ENCODE results near the gene GNG3.
"Not testable (repeated sequence)": the region's sequence is repeated elsewhere in the genome, so short reads cannot be mapped to it uniquely, and the experiment has no call there.

GNG3 gene

DNA sequence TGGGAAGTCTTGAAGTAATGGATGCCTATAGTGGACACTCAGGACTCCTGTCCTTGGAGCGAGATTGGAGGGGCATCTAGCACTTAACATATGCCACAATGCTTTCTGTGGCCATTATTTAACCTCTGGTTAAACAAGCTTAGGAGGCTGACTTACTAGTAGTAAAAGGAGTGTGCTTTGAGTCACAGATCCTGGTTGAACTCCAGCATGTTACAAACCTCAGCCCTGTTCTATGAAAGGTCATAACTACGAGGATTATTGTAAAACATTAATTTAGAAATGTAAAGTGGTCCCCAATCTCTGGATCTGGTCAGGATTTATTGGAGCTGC is 34.3 kb upstream of the GNG3 start:
- Histone ChIP-seq H2AFZ (ENCODE audit: low read length, unreplicated experiment) (no peak overlapping the region), H3K4me1 (ENCODE audit: control insufficient read depth, insufficient read depth, low read length, unreplicated experiment) (peaks cover 31% of the 10 kb centered on the region), H3K27me3 (ENCODE audit: insufficient read depth, low read length) (no peaks in the 10 kb centered on the region), H3K27ac (ENCODE audit: low read depth, low read length) (peak overlapping the region; percentile 34), H3K79me2 (ENCODE audit: control insufficient read depth, insufficient read depth, low read length, unreplicated experiment) (peaks cover 21% of the 10 kb centered on the region), H3K4me3 (ENCODE audit: low read depth, low read length) (peak overlapping the region; percentile 84; the same call in 1 of the 2 replicates), H3K36me3 (ENCODE audit: insufficient read depth, low read length) (no peaks in the 10 kb centered on the region)

DNA sequence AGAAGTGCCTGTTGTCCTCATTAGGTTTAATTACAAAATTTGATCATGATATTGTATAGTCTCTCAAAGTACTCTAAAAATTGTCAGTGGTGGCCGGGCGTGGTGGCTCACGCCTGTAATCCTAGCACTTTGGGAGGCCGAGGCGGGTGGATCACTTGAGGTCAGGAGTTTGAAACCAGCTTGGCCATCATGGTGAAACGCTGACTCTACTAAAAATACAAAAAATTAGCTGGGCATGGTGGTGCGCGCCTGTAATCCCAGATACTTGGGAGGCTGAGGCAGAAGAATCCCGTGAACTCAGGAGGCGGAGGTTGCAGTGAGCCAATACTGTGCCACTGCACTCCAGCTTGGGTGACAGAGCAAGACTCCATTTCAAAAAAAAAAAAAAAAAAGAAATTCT is 32.1 kb upstream of the GNG3 start:
- not testable (repeated sequence) for H3K27ac ChIP-seq (ENCODE audit: low read depth, low read length); H3K36me3 ChIP-seq (ENCODE audit: insufficient read depth, low read length); H3K27me3 ChIP-seq (ENCODE audit: insufficient read depth, low read length); H3K4me3 ChIP-seq (ENCODE audit: low read depth, low read length); H2AFZ ChIP-seq (ENCODE audit: low read length, unreplicated experiment)
- peaks cover 22% of the 10 kb centered on the region for H3K4me1 ChIP-seq (ENCODE audit: control insufficient read depth, insufficient read depth, low read length, unreplicated experiment)
- peaks cover 28% of the 10 kb centered on the region for H3K79me2 ChIP-seq (ENCODE audit: control insufficient read depth, insufficient read depth, low read length, unreplicated experiment)

DNA sequence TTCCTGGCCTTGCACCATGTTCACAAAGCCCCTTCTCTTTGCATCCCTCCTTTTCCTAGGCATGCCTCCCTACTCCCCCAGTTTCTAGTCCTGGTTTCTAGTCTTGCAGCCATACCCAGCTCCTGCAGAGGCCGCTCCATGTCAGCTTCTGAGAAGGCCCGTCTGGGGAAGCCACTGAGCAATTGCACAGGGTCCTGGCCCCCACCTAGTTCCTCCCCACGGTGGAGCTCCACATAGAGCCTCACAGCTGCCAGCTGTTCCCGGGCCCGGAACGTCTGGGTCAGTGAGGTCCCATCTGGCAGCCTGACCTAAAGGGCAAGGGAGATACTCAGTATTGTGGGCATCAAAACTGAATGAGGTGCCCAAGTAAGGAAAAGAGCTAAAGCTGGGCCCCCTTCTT is 30.8 kb upstream of the GNG3 start:
- Histone ChIP-seq H3K79me2 (ENCODE audit: control insufficient read depth, insufficient read depth, low read length, unreplicated experiment) (peaks cover 28% of the 10 kb centered on the region), H2AFZ (ENCODE audit: low read length, unreplicated experiment) (no peak overlapping the region), H3K4me3 (ENCODE audit: low read depth, low read length) (no peak overlapping the region), H3K36me3 (ENCODE audit: insufficient read depth, low read length) (no peaks in the 10 kb centered on the region), H3K4me1 (ENCODE audit: control insufficient read depth, insufficient read depth, low read length, unreplicated experiment) (peaks cover 29% of the 10 kb centered on the region), H3K27ac (ENCODE audit: low read depth, low read length) (no peak overlapping the region), H3K27me3 (ENCODE audit: insufficient read depth, low read length) (no peaks in the 10 kb centered on the region)

DNA sequence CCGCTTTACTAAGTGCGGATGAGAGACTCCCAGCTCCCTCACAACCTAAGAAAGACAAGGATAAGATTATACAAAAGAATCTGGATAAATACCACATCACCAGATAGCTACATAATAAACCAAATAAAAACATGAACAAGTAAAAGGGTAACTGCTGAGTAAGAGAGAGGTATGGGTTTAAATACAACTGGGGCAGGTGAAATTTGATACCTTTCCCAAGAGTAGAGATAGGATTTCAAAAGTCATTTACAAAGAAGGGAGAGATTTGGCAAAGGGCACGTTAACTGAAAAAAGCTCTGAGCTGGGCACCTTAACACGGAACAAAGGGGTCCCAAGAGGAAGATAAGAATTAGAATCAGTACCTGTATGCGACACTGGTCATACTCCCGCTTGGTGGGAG is 30.3 kb upstream of the GNG3 start:
- peak overlapping the region; percentile 99; the same call in 1 of the 2 replicates for H3K4me3 ChIP-seq (ENCODE audit: low read depth, low read length)
- no peaks in the 10 kb centered on the region for H3K36me3 ChIP-seq (ENCODE audit: insufficient read depth, low read length)
- no peaks in the 10 kb centered on the region for H3K27me3 ChIP-seq (ENCODE audit: insufficient read depth, low read length)
- H2AFZ ChIP-seq (ENCODE audit: low read length, unreplicated experiment): no peak overlapping the region
- H3K79me2 ChIP-seq (ENCODE audit: control insufficient read depth, insufficient read depth, low read length, unreplicated experiment): peaks cover 24% of the 10 kb centered on the region
- H3K27ac ChIP-seq (ENCODE audit: low read depth, low read length): no peak overlapping the region
- H3K4me1 ChIP-seq (ENCODE audit: control insufficient read depth, insufficient read depth, low read length, unreplicated experiment): peaks cover 29% of the 10 kb centered on the region

DNA sequence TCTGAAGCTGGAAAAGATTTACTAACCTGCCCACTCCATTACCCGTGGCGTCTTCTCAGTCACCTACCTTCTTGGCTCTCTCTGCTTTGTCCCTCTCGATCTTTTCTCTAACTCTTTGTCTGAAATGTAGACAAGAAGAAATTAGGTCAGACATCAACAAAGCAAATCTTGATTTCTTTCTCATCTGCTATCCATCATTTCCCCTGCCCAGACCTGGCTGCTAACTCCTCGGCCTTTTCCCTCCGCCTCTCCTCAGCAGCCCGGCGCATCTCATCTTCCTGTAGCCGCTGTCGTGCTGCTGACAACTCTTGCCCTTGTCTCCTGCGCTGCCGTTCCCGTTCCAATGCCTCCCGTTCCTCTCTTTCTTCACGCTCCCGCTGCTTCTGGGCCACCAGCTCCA is 29.8 kb upstream of the GNG3 start:
- Histone ChIP-seq H3K4me1 (ENCODE audit: control insufficient read depth, insufficient read depth, low read length, unreplicated experiment) (peaks cover 25% of the 10 kb centered on the region), H3K27ac (ENCODE audit: low read depth, low read length) (no peak overlapping the region), H2AFZ (ENCODE audit: low read length, unreplicated experiment) (no peak overlapping the region), H3K4me3 (ENCODE audit: low read depth, low read length) (peak overlapping the region; percentile 99), H3K27me3 (ENCODE audit: insufficient read depth, low read length) (no peaks in the 10 kb centered on the region), H3K36me3 (ENCODE audit: insufficient read depth, low read length) (no peaks in the 10 kb centered on the region), H3K79me2 (ENCODE audit: control insufficient read depth, insufficient read depth, low read length, unreplicated experiment) (peaks cover 20% of the 10 kb centered on the region)

DNA sequence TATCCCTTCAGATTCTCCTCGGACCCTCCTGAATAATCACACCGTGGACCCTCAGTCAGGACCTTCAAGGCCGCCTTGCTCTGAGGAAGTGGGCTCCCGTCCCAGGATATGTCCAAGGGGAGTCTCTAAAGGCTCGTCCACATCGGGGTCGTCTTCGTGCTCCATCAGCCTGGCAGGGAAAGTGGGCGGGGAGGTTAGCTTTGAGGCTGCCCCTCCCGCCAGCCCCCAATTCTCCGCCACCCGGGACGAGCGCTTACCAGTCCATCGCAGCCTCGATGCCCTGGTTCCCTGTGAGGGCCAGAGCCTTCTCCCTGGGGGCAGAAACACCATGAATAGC is 29.1 kb upstream of the GNG3 start:
- peaks cover 15% of the 10 kb centered on the region for H3K79me2 ChIP-seq (ENCODE audit: control insufficient read depth, insufficient read depth, low read length, unreplicated experiment)
- H3K4me1 ChIP-seq (ENCODE audit: control insufficient read depth, insufficient read depth, low read length, unreplicated experiment): peaks cover 19% of the 10 kb centered on the region
- peak overlapping the region; percentile 83 for H3K27ac ChIP-seq (ENCODE audit: low read depth, low read length)
- H2AFZ ChIP-seq (ENCODE audit: low read length, unreplicated experiment): peak overlapping the region; percentile 70
- no peaks in the 10 kb centered on the region for H3K27me3 ChIP-seq (ENCODE audit: insufficient read depth, low read length)
- no peaks in the 10 kb centered on the region for H3K36me3 ChIP-seq (ENCODE audit: insufficient read depth, low read length)
- peak overlapping the region; percentile 99 for H3K4me3 ChIP-seq (ENCODE audit: low read depth, low read length)

DNA sequence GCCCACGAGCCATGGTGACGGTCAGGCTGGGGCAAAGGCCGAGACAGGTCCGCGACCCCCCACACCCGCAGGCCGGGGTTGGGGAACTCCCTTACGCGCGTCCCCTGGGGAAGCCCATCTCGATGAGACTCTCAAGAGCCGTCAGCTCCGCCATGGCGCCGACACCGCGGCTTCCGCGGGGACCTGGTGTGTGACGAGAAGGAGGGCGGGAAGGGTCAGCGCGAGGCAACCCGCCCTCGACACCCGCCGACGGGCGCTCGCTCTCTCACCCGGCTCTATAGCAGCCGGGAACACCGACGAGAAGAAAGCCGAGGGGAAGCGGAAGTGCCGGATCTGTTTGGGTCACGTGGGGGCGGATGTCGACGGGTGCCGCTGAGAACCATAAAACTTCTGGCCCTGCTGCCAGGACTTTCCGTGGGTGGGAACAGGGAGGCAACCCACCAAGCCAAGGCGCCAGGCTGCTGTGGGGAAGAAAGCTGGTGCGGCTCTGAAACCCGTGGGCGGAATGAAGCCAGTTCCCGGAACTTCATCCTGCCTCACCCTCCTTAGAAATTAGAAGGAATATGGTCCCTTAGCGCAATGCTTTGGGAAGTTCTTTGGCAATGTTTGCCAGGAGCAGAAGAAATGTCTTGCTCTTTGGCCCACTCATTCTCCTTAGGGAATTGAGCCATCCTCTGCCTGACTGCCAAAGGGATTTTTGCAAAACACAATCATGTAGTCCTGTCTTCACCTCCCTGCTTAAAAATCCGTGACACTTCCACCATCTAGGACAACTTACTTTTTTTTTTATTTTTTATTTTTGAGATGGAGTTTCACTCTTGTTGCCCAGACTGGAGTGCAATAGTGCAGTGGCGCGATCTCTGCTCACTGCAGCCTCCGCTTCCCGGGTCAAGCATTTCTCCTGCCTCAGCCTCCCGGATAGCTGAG is 28.4 kb upstream of the GNG3 start, which contains the start of gene UBXN1:
UBXN1 (minus strand) TSS at position 304 of the 927 bp plus-strand sequence; CDS start at position 154, 150 bp downstream.
- Histone ChIP-seq H3K36me3 (ENCODE audit: insufficient read depth, low read length) (no peaks in the 10 kb centered on the region), H3K4me1 (ENCODE audit: control insufficient read depth, insufficient read depth, low read length, unreplicated experiment) (peaks cover 19% of the 10 kb centered on the region), H3K27me3 (ENCODE audit: insufficient read depth, low read length) (no peaks in the 10 kb centered on the region), H2AFZ (ENCODE audit: low read length, unreplicated experiment) (peak within 1 kb of the TSS; percentile 70), H3K79me2 (ENCODE audit: control insufficient read depth, insufficient read depth, low read length, unreplicated experiment) (peaks cover 13% of the 10 kb centered on the region), H3K4me3 (ENCODE audit: low read depth, low read length) (peak within 1 kb of the TSS; percentile 99), H3K27ac (ENCODE audit: low read depth, low read length) (peak within 1 kb of the TSS; percentile 83)

DNA sequence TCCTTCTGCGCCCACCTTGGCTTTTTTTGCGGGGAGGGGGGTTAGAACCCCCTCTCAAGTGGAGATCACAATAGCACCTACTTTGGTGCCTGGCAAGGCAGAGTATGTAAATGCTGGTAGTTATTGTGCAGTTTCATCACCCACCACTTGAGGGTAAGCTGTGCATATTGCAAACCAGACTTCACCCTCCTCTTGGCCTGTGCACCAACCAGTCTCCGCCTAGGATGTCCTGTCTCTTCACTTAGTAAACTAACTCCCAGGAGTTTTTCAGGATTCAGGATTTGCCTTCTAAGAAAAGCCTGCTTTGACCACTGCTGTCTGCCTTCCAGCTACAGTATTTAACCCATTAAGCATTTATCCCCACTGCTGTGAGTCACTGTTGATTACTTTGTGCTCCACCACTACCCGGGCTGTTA is 26.6 kb upstream of the GNG3 start:
- Histone ChIP-seq H3K27ac (ENCODE audit: low read depth, low read length) (no peak overlapping the region), H3K79me2 (ENCODE audit: control insufficient read depth, insufficient read depth, low read length, unreplicated experiment) (peaks cover 12% of the 10 kb centered on the region), H3K4me1 (ENCODE audit: control insufficient read depth, insufficient read depth, low read length, unreplicated experiment) (peaks cover 19% of the 10 kb centered on the region), H3K36me3 (ENCODE audit: insufficient read depth, low read length) (no peaks in the 10 kb centered on the region), H2AFZ (ENCODE audit: low read length, unreplicated experiment) (peak overlapping the region; percentile 36), H3K27me3 (ENCODE audit: insufficient read depth, low read length) (no peaks in the 10 kb centered on the region), H3K4me3 (ENCODE audit: low read depth, low read length) (no peak overlapping the region)

DNA sequence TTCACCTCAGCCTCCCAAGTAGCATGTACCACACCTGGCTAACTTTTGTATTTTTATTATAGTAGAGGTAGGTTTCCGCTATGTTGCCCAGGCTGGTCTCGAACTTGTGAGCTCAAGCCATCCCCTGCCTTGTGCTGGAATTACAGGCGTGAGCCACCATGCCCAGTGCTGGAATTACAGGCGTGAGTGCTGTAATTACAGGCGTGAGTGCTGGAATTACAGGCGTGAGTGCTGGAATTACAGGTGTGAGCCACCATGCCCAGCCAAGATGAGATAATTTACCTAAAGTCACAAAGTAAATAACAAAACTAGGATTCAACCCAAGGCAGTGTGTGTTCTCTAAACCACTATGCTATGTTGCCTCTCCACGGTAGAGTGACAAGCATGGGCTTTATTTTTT is 25.0 kb upstream of the GNG3 start:
- H3K36me3 ChIP-seq (ENCODE audit: insufficient read depth, low read length): no peaks in the 10 kb centered on the region
- H2AFZ ChIP-seq (ENCODE audit: low read length, unreplicated experiment): no peak overlapping the region
- no peak overlapping the region for H3K4me3 ChIP-seq (ENCODE audit: low read depth, low read length)
- peaks cover 12% of the 10 kb centered on the region for H3K79me2 ChIP-seq (ENCODE audit: control insufficient read depth, insufficient read depth, low read length, unreplicated experiment)
- no peak overlapping the region for H3K27ac ChIP-seq (ENCODE audit: low read depth, low read length)
- peaks cover 14% of the 10 kb centered on the region for H3K4me1 ChIP-seq (ENCODE audit: control insufficient read depth, insufficient read depth, low read length, unreplicated experiment)
- H3K27me3 ChIP-seq (ENCODE audit: insufficient read depth, low read length): no peaks in the 10 kb centered on the region

DNA sequence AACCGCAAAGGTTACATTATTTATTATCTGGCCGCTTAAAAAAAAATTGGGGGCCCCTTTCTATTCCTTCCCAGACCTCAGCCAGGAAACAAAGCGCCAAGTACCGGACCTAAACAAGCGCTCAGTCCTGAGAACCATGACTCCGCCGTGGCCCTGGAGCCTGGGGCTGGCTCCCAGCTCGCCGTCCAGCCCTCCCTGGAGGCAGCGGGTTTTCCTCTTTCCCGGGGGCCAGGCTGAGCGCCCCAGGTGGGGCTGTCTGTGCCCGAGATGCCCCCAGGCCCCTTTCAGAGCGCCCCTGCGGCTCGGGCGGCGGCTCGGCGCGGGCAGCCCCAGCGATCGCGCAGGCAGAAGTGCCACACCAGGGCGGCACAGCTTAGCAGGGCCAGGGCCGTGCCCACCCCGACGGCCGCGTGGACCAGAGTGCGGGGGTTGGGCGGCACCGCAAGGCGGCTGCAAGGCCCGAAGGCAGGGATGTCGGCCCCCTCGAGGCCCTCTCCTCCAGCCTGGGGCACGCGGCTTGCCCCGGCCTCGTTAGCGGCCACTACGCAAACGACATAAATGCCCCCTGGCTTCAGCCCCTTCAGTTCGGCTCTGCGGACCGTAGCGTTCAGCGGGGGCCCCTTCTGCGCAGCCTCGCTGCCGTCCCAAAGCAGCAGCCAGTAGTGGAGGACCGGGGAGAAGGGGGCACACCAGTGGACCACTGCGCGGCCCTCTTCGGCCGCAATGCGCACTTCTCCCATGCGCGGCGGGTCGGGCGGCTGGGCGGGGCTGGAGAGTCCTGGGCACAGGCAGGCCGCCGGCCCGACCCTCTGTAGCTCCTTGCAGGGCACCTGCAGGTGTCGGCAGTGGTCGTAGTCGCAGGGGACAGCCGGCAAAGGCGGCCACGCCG is 19.7 kb upstream of the GNG3 start:
- no peak overlapping the region for H2AFZ ChIP-seq (ENCODE audit: low read length, unreplicated experiment)
- peaks cover 15% of the 10 kb centered on the region for H3K4me1 ChIP-seq (ENCODE audit: control insufficient read depth, insufficient read depth, low read length, unreplicated experiment)
- H3K27ac ChIP-seq (ENCODE audit: low read depth, low read length): no peak overlapping the region
- peaks cover 12% of the 10 kb centered on the region; the same call in 1 of the 2 replicates for H3K36me3 ChIP-seq (ENCODE audit: insufficient read depth, low read length)
- no peaks in the 10 kb centered on the region for H3K79me2 ChIP-seq (ENCODE audit: control insufficient read depth, insufficient read depth, low read length, unreplicated experiment)
- H3K4me3 ChIP-seq (ENCODE audit: low read depth, low read length): no peak overlapping the region
- no peaks in the 10 kb centered on the region for H3K27me3 ChIP-seq (ENCODE audit: insufficient read depth, low read length)
